SJCRH30 (cell line): ENCODE measurements around the gene ITGB1BP2. TPM values are rescaled to one million over a fixed set of nuclear protein-coding genes. Genes with fewer than 3 reads are reported as not detected.
A peak's percentile ranks its signal among the peaks of the same experiment; 100 is the strongest.
"Not testable (repeated sequence)": the region's sequence is repeated elsewhere in the genome, so short reads cannot be mapped to it uniquely, and the experiment has no call there.

ENCODE experiments used
- DNase-seq, 2 experiments: peaks; one replicate each; pipeline ENCODE4 v3.0.0-alpha.2; 2015 to 2020
- H3K27ac ChIP-seq: fragments of 250-450 bp; sonication (Bioruptor Pico); 2 replicates; pipeline ENCODE4 v1.5.1; 2020; ENCODE audit warnings: mild to moderate bottlenecking, moderate library complexity
- H3K27me3 ChIP-seq: fragments of 250-450 bp; sonication (Bioruptor Pico); 2 replicates; pipeline ENCODE4 v1.5.1; 2020; ENCODE audit warnings: mild to moderate bottlenecking, moderate library complexity
- H3K36me3 ChIP-seq: fragments of 250-450 bp; sonication (Bioruptor Pico); 2 replicates; pipeline ENCODE4 v1.5.1; 2020; ENCODE audit warnings: mild to moderate bottlenecking, moderate library complexity
- H3K4me1 ChIP-seq: fragments of 250-450 bp; sonication (Bioruptor Pico); 2 replicates; pipeline ENCODE4 v1.5.1; 2020; ENCODE audit warnings: mild to moderate bottlenecking, moderate library complexity
- H3K4me3 ChIP-seq: fragments of 250-450 bp; sonication (Bioruptor Pico); 2 replicates; pipeline ENCODE4 v1.5.1; 2020; ENCODE audit warnings: mild to moderate bottlenecking, moderate library complexity
- H3K9me3 ChIP-seq: fragments of 250-450 bp; sonication (Bioruptor Pico); replicated peaks from 2 replicates; pipeline ENCODE4 v1.5.1; 2020; ENCODE audit warnings: mild to moderate bottlenecking, moderate library complexity
- total RNA-seq: library from RNA; depleted of rRNA; stranded (reverse); fragments of >200 nt; shearing (Covaris generic); gene quantifications from 2 replicates; pipeline ENCODE4 v1.2.3, GENCODE V29; 2014; rRNA removed

The ITGB1BP2 gene
- 4.5 and 5.0 TPM in 2 replicates for total RNA-seq

- Histone ChIP-seq H3K27me3 (no peaks in the 10 kb centered on the region), H3K9me3 (no peaks in the 10 kb centered on the region), H3K36me3 (peaks cover 80% of the 10 kb centered on the region), H3K4me3 (no peak within 1 kb of the TSS), H3K27ac (peak within 1 kb of the TSS; percentile 18; the same call in 1 of the 2 replicates), H3K4me1 (peaks cover 6% of the 10 kb centered on the region)
- peak; percentile 59 to 69 for DNase-seq
Observed at GRCh38 chrX:71301195-71301924, at the start of gene ITGB1BP2. Gene ITGB1BP2, plus strand, starts transcription at chrX:71301750. Its CDS starts 57 bp downstream, at chrX:71301807.

GRCh38 chrX:71252221-71252620 lies 49.3 kb upstream of the ITGB1BP2 start:
- DNase-seq, result no peak
- Histone ChIP-seq H3K27me3 (no peaks in the 10 kb centered on the region), H3K36me3 (peaks cover 18% of the 10 kb centered on the region), H3K9me3 (no peaks in the 10 kb centered on the region), H3K4me3 (no peak overlapping the region), H3K27ac (no peak overlapping the region), H3K4me1 (no peaks in the 10 kb centered on the region)

- Histone ChIP-seq H3K27ac (peak overlapping the region; percentile 59), H3K9me3 (no peaks in the 10 kb centered on the region), H3K36me3 (peaks cover 14% of the 10 kb centered on the region)
Observed at GRCh38 chrX:71253253-71254091, 48.1 kb upstream of the ITGB1BP2 start.

GRCh38 chrX:71254092-71254963 lies 47.2 kb upstream of the ITGB1BP2 start, which contains the start of gene ZMYM3:
Gene ZMYM3, minus strand, starts transcription at chrX:71254140. Its CDS starts 885 bp downstream, at chrX:71253255.
- H3K9me3 ChIP-seq, result no peaks in the 10 kb centered on the region
- H3K36me3 ChIP-seq, result peaks cover 6% of the 10 kb centered on the region
- peak within 1 kb of the TSS; percentile 74 for H3K4me3 ChIP-seq
- peak within 1 kb of the TSS; percentile 59 for H3K27ac ChIP-seq
- no peaks in the 10 kb centered on the region for H3K4me1 ChIP-seq
- DNase-seq, result peak; percentile 92 to 94
- H3K27me3 ChIP-seq, result no peaks in the 10 kb centered on the region

More at GRCh38 chrX:71253253-71254091, 48.1 kb upstream of the ITGB1BP2 start:
- no peaks in the 10 kb centered on the region for H3K27me3 ChIP-seq
- no peaks in the 10 kb centered on the region for H3K4me1 ChIP-seq
- peak; percentile 67 to 71 for DNase-seq
- peak overlapping the region; percentile 74 for H3K4me3 ChIP-seq

GRCh38 chrX:71256051-71256450 lies 45.5 kb upstream of the ITGB1BP2 start:
- no peaks in the 10 kb centered on the region for H3K27me3 ChIP-seq
- no peaks in the 10 kb centered on the region for H3K9me3 ChIP-seq
- H3K4me1 ChIP-seq, result no peaks in the 10 kb centered on the region
- H3K27ac ChIP-seq, result no peak overlapping the region
- H3K4me3 ChIP-seq, result no peak overlapping the region
- no peaks in the 10 kb centered on the region for H3K36me3 ChIP-seq
- no peak for DNase-seq

GRCh38 chrX:71256856-71257255 lies 44.7 kb upstream of the ITGB1BP2 start:
- Histone ChIP-seq H3K9me3 (no peaks in the 10 kb centered on the region), H3K4me3 (no peak overlapping the region), H3K27me3 (no peaks in the 10 kb centered on the region), H3K36me3 (no peaks in the 10 kb centered on the region), H3K27ac (no peak overlapping the region), H3K4me1 (no peaks in the 10 kb centered on the region)
- no peak for DNase-seq

- not testable (repeated sequence) for H3K36me3 ChIP-seq, H3K27me3 ChIP-seq, DNase-seq, H3K9me3 ChIP-seq, H3K4me3 ChIP-seq, H3K4me1 ChIP-seq, H3K27ac ChIP-seq
Observed at GRCh38 chrX:71268624-71269023, 32.9 kb upstream of the ITGB1BP2 start.

- H3K9me3 ChIP-seq, result no peaks in the 10 kb centered on the region
- no peak overlapping the region for H3K27ac ChIP-seq
- H3K27me3 ChIP-seq, result no peaks in the 10 kb centered on the region
- DNase-seq, result no peak
- no peaks in the 10 kb centered on the region for H3K4me1 ChIP-seq
- no peaks in the 10 kb centered on the region for H3K36me3 ChIP-seq
- no peak overlapping the region for H3K4me3 ChIP-seq
Observed at GRCh38 chrX:71269801-71270395, 31.7 kb upstream of the ITGB1BP2 start.

- H3K27ac ChIP-seq, H3K27me3 ChIP-seq, DNase-seq, H3K36me3 ChIP-seq, H3K4me3 ChIP-seq, H3K4me1 ChIP-seq, H3K9me3 ChIP-seq: not testable (repeated sequence)
Observed at GRCh38 chrX:71272313-71272712, 29.2 kb upstream of the ITGB1BP2 start.

- not testable (repeated sequence) for H3K9me3 ChIP-seq, DNase-seq, H3K27ac ChIP-seq, H3K4me3 ChIP-seq, H3K27me3 ChIP-seq, H3K4me1 ChIP-seq
- H3K36me3 ChIP-seq, result peaks cover 18% of the 10 kb centered on the region
Observed at GRCh38 chrX:71281300-71281699, 20.2 kb upstream of the ITGB1BP2 start.

- no peaks in the 10 kb centered on the region for H3K9me3 ChIP-seq
- H3K4me1 ChIP-seq, result peaks cover 3% of the 10 kb centered on the region; the same call in 1 of the 2 replicates
- H3K36me3 ChIP-seq, result peaks cover 30% of the 10 kb centered on the region
- no peak for DNase-seq
- H3K4me3 ChIP-seq, result peak overlapping the region; percentile 79
- no peaks in the 10 kb centered on the region for H3K27me3 ChIP-seq
- H3K27ac ChIP-seq, result peak overlapping the region; percentile 97
Observed at GRCh38 chrX:71282514-71283402, 18.8 kb upstream of the ITGB1BP2 start.

GRCh38 chrX:71283403-71284143 lies 18.0 kb upstream of the ITGB1BP2 start, which contains the start of gene NONO:
Gene NONO, plus strand, starts transcription at chrX:71283635. Its CDS starts 7,003 bp downstream, at chrX:71290638.
- peak within 1 kb of the TSS; percentile 79 for H3K4me3 ChIP-seq
- H3K9me3 ChIP-seq, result no peaks in the 10 kb centered on the region
- peak; percentile 99 for DNase-seq
- peak within 1 kb of the TSS; percentile 97 for H3K27ac ChIP-seq
- H3K36me3 ChIP-seq, result peaks cover 35% of the 10 kb centered on the region
- peaks cover 3% of the 10 kb centered on the region; the same call in 1 of the 2 replicates for H3K4me1 ChIP-seq
- H3K27me3 ChIP-seq, result no peaks in the 10 kb centered on the region
